ENCODE measurements around the gene PAEP. TPM values are rescaled to one million over a fixed set of nuclear protein-coding genes. Genes with fewer than 3 reads are reported as not detected.

The PAEP gene
- total RNA-seq, 1 donor from 2014 or later, result not detected

DNA sequence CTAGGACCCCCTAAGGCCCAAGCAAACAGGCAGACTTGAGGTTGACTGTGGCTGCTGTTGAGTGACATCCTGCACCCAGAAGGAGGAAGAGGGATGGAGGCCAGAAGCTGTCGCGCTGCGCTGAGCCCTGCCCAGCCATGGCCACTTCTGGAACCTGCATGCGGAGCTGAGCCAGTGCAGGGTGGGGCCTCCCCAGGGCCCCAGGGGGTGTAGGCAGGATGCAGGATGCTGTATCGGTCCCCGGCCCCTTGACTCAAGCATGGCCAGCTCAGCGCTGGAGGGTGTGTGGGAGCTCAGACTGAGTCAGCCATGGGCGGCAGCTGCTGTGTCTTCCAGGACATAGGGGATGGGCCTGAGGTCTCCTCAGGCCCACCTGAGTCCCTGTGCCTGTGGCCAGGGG lies 50.9 kb downstream of the PAEP start:
- Histone ChIP-seq H3K4me3 (no peak overlapping the region), H3K9me3 (replicated peaks) (no peaks in the 10 kb centered on the region), H3K36me3 (no peaks in the 10 kb centered on the region), H3K4me1 (no peaks in the 10 kb centered on the region), H3K27me3 (ENCODE audit: low read depth) (peaks cover 89% of the 10 kb centered on the region), H3K27ac (replicated peaks) (no peak overlapping the region)
- intact Hi-C loops (cut with micrococcal nuclease), result no loop called here
- TF ChIP-seq, protein P1, sequence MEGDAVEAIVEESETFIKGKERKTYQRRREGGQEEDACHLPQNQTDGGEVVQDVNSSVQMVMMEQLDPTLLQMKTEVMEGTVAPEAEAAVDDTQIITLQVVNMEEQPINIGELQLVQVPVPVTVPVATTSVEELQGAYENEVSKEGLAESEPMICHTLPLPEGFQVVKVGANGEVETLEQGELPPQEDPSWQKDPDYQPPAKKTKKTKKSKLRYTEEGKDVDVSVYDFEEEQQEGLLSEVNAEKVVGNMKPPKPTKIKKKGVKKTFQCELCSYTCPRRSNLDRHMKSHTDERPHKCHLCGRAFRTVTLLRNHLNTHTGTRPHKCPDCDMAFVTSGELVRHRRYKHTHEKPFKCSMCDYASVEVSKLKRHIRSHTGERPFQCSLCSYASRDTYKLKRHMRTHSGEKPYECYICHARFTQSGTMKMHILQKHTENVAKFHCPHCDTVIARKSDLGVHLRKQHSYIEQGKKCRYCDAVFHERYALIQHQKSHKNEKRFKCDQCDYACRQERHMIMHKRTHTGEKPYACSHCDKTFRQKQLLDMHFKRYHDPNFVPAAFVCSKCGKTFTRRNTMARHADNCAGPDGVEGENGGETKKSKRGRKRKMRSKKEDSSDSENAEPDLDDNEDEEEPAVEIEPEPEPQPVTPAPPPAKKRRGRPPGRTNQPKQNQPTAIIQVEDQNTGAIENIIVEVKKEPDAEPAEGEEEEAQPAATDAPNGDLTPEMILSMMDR (IDR thresholded peaks at IDR 0.05; ENCODE audit: borderline replicate concordance), result no peak
- DNase-seq, result no peak

- DNase-seq, result no peak
Observed at GRCh38 chr9:135612981-135613910, 51.7 kb downstream of the PAEP start.

GRCh38 chr9:135613946-135614805 lies 52.6 kb downstream of the PAEP start:
- no peaks in the 10 kb centered on the region for H3K9me3 ChIP-seq (replicated peaks)
- DNase-seq, result no peak
- H3K27me3 ChIP-seq (ENCODE audit: low read depth), result peaks cover 96% of the 10 kb centered on the region

More at GRCh38 chr9:135612981-135613910, 51.7 kb downstream of the PAEP start:
- Histone ChIP-seq H3K27me3 (ENCODE audit: low read depth) (peaks cover 95% of the 10 kb centered on the region), H3K27ac (replicated peaks) (no peak overlapping the region), H3K4me3 (no peak overlapping the region), H3K4me1 (no peaks in the 10 kb centered on the region), H3K9me3 (replicated peaks) (no peaks in the 10 kb centered on the region), H3K36me3 (no peaks in the 10 kb centered on the region)
- TF ChIP-seq, protein P1 (IDR thresholded peaks at IDR 0.05; ENCODE audit: borderline replicate concordance), result no peak
- intact Hi-C loops (cut with micrococcal nuclease), result no loop called here

GRCh38 chr9:135614821-135615665 lies 53.5 kb downstream of the PAEP start:
- intact Hi-C loops (cut with micrococcal nuclease), result no loop called here
- TF ChIP-seq, protein P1 (IDR thresholded peaks at IDR 0.05; ENCODE audit: borderline replicate concordance), result no peak
- H3K36me3 ChIP-seq, result no peaks in the 10 kb centered on the region
- no peaks in the 10 kb centered on the region for H3K9me3 ChIP-seq (replicated peaks)
- no peak overlapping the region for H3K27ac ChIP-seq (replicated peaks)
- DNase-seq, result no peak
- H3K4me3 ChIP-seq, result no peak overlapping the region
- H3K27me3 ChIP-seq (ENCODE audit: low read depth), result peaks cover 94% of the 10 kb centered on the region
- no peaks in the 10 kb centered on the region for H3K4me1 ChIP-seq

More at GRCh38 chr9:135613946-135614805, 52.6 kb downstream of the PAEP start:
- Histone ChIP-seq H3K4me1 (no peaks in the 10 kb centered on the region), H3K36me3 (no peaks in the 10 kb centered on the region), H3K4me3 (no peak overlapping the region), H3K27ac (replicated peaks) (no peak overlapping the region)
- TF ChIP-seq, protein P1 (IDR thresholded peaks at IDR 0.05; ENCODE audit: borderline replicate concordance), result no peak
- intact Hi-C loops (cut with micrococcal nuclease), result no loop called here

Data from left ventricle myocardium inferior (tissue), 1 donor.